Osteoblast (primary cell): ENCODE results near the gene CIPC. TPM values are rescaled to one million over a fixed set of nuclear protein-coding genes. Genes with fewer than 3 reads are reported as not detected.
A peak's percentile ranks its signal among the peaks of the same experiment; 100 is the strongest.

Source experiments
- DNase-seq: peaks from one replicate; pipeline ENCODE4 v3.0.0; 2011; ENCODE audit warnings: low spot score, mixed read lengths; ENCODE audit not compliant: insufficient read length; ENCODE audit errors: missing footprints
- H2AFZ ChIP-seq: 2 replicates; pipeline ENCODE4 v1.6.0; 2011; ENCODE audit warnings: mild to moderate bottlenecking, low read length
- H3K27ac ChIP-seq: 2 replicates; pipeline ENCODE4 v1.5.1; 2011; ENCODE audit warnings: mild to moderate bottlenecking, low read depth, low read length, moderate library complexity
- H3K27me3 ChIP-seq: 2 replicates; pipeline ENCODE4 v1.6.0; 2012; ENCODE audit warnings: mild to moderate bottlenecking, control low read depth, inconsistent platforms, low read length, moderate library complexity; ENCODE audit not compliant: insufficient read depth
- H3K36me3 ChIP-seq: 2 replicates; pipeline ENCODE4 v1.5.1; 2011; ENCODE audit warnings: mild to moderate bottlenecking, low read length, control low read depth, moderate library complexity; ENCODE audit not compliant: insufficient read depth
- H3K4me1 ChIP-seq: 2 replicates; pipeline ENCODE4 v1.5.1; 2011; ENCODE audit warnings: mild to moderate bottlenecking, low read length, control low read depth, moderate library complexity; ENCODE audit not compliant: insufficient read depth
- H3K4me2 ChIP-seq: 2 replicates; pipeline ENCODE4 v1.6.0; 2011; ENCODE audit warnings: mild to moderate bottlenecking, low read length; ENCODE audit not compliant: insufficient read depth
- H3K4me3 ChIP-seq: fragments of 200-600 bp; sonication (generic); 3 replicates; pipeline ENCODE4 v1.5.1; 2012; ENCODE audit warnings: mild to moderate bottlenecking, low read length, inconsistent platforms; ENCODE audit not compliant: insufficient read depth
- H3K79me2 ChIP-seq: 2 replicates; pipeline ENCODE4 v1.6.0; 2012; ENCODE audit warnings: mild to moderate bottlenecking, low read length, control low read depth, inconsistent platforms; ENCODE audit not compliant: insufficient read depth
- H3K9me3 ChIP-seq: 2 replicates; pipeline ENCODE4 v1.5.1; 2011; ENCODE audit warnings: low read depth, low read length, control low read depth
- H4K20me1 ChIP-seq: 2 replicates; pipeline ENCODE4 v1.6.0; 2012; ENCODE audit warnings: mild to moderate bottlenecking, low read length, control low read depth; ENCODE audit not compliant: insufficient read depth
- total RNA-seq: library from RNA; depleted of rRNA; stranded (reverse); fragments of >200 nt; gene quantifications from 2 replicates; pipeline ENCODE4 v1.2.3, GENCODE V29; 2012
- TF ChIP-seq, protein P1 (sequence below): IDR thresholded peaks from 2 replicates; pipeline ENCODE4 v1.5.1; 2011; ENCODE audit warnings: mild to moderate bottlenecking, low read depth, low read length, moderate library complexity; ENCODE audit errors: extremely low read depth

CIPC gene
- total RNA-seq, 1 donor: 16.6 TPM

- Histone ChIP-seq H3K4me3 (no peak overlapping the region), H3K27me3 (no peaks in the 10 kb centered on the region), H3K36me3 (no peaks in the 10 kb centered on the region), H4K20me1 (no peaks in the 10 kb centered on the region), H3K4me2 (no peak overlapping the region), H3K9me3 (peaks cover 2% of the 10 kb centered on the region), H2AFZ (no peak overlapping the region), H3K27ac (no peak overlapping the region), H3K79me2 (no peaks in the 10 kb centered on the region), H3K4me1 (no peaks in the 10 kb centered on the region)
- DNase-seq: peak; percentile 9
- TF ChIP-seq, protein P1, sequence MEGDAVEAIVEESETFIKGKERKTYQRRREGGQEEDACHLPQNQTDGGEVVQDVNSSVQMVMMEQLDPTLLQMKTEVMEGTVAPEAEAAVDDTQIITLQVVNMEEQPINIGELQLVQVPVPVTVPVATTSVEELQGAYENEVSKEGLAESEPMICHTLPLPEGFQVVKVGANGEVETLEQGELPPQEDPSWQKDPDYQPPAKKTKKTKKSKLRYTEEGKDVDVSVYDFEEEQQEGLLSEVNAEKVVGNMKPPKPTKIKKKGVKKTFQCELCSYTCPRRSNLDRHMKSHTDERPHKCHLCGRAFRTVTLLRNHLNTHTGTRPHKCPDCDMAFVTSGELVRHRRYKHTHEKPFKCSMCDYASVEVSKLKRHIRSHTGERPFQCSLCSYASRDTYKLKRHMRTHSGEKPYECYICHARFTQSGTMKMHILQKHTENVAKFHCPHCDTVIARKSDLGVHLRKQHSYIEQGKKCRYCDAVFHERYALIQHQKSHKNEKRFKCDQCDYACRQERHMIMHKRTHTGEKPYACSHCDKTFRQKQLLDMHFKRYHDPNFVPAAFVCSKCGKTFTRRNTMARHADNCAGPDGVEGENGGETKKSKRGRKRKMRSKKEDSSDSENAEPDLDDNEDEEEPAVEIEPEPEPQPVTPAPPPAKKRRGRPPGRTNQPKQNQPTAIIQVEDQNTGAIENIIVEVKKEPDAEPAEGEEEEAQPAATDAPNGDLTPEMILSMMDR: no peak
Measured at GRCh38 chr14:77088645-77089044, 9.4 kb upstream of the CIPC start.

DNA sequence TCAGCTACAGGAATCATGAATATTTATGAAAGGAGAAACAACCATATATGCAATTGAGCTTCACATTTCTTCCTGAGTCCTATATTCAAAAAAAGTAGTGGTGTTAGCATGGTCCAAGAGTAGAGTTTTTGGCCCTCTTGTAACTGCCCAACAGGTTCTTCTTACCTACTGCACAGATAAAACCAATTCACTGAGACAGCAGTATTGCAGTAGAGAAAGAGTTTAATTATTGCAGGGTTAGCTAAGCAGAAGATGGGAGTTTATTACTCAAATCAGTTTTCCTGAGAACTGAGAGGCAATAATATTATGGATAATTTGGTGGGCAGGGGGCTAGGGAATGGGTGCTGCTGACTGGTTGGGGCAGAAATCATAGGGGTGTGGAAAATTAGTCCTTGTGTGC is 6.5 kb upstream of the CIPC start:
- no peak overlapping the region for H3K27ac ChIP-seq
- H3K4me2 ChIP-seq: no peak overlapping the region
- DNase-seq: no peak
- no peak overlapping the region for H3K4me3 ChIP-seq
- peaks cover 2% of the 10 kb centered on the region for H3K9me3 ChIP-seq
- H3K4me1 ChIP-seq: no peaks in the 10 kb centered on the region
- H2AFZ ChIP-seq: no peak overlapping the region
- no peaks in the 10 kb centered on the region for H3K36me3 ChIP-seq
- TF ChIP-seq, protein P1: no peak
- no peaks in the 10 kb centered on the region for H3K79me2 ChIP-seq
- H3K27me3 ChIP-seq: no peaks in the 10 kb centered on the region
- H4K20me1 ChIP-seq: no peaks in the 10 kb centered on the region

DNA sequence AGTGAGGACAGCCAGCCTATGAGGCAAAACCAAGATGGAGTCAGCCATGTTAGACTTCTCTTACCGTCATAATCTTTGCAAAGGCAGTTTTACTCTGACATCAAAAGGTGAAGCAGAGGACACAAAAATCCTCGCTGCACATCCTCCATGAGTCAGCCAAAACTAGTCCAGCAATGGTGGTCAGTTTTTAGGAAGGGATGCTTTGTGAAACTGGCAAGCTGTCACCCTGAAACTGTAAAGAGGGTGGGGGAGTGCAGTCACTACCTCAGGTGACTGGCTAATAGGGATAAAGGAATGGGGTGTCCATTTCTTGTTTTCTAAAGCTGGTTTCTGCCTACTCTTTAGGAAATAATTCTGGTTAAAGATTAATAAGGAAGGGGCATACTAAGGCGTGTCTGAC is 5.4 kb upstream of the CIPC start:
- Histone ChIP-seq H3K36me3 (no peaks in the 10 kb centered on the region), H3K79me2 (peaks cover 2% of the 10 kb centered on the region), H3K27me3 (no peaks in the 10 kb centered on the region), H4K20me1 (no peaks in the 10 kb centered on the region), H3K4me2 (no peak overlapping the region), H3K27ac (no peak overlapping the region), H3K9me3 (peaks cover 2% of the 10 kb centered on the region), H2AFZ (no peak overlapping the region), H3K4me1 (peaks cover 7% of the 10 kb centered on the region), H3K4me3 (no peak overlapping the region)
- peak; percentile 39 for DNase-seq
- TF ChIP-seq, protein P1: no peak

GRCh38 chr14:77094672-77095284 is 3.3 kb upstream of the CIPC start:
- Histone ChIP-seq H3K79me2 (peaks cover 18% of the 10 kb centered on the region), H3K9me3 (peaks cover 2% of the 10 kb centered on the region), H2AFZ (no peak overlapping the region), H3K27me3 (no peaks in the 10 kb centered on the region), H3K4me3 (no peak overlapping the region), H3K27ac (no peak overlapping the region), H4K20me1 (no peaks in the 10 kb centered on the region), H3K4me2 (no peak overlapping the region), H3K4me1 (peaks cover 17% of the 10 kb centered on the region), H3K36me3 (no peaks in the 10 kb centered on the region)
- peak; percentile 92 for DNase-seq
- TF ChIP-seq, protein P1: peak; percentile 87
